GM12875 (cell line): ENCODE data around the gene GSTT4.
A peak's percentile ranks its signal among the peaks of the same experiment; 100 is the strongest.
"Not testable (repeated sequence)": the region's sequence is repeated elsewhere in the genome, so short reads cannot be mapped to it uniquely, and the experiment has no call there.

Source experiments
- H3K4me3 ChIP-seq: one replicate; pipeline ENCODE4 v1.5.1; 2011; ENCODE audit warnings: low read depth, low read length, control low read depth
- TF ChIP-seq, protein P1 (sequence below): IDR thresholded peaks from 2 replicates; pipeline ENCODE4 v1.5.1; 2011; ENCODE audit warnings: low read depth, mild to moderate bottlenecking, control low read depth, inconsistent platforms, low read length, moderate library complexity, borderline replicate concordance; ENCODE audit not compliant: insufficient read depth

The GSTT4 gene

DNA sequence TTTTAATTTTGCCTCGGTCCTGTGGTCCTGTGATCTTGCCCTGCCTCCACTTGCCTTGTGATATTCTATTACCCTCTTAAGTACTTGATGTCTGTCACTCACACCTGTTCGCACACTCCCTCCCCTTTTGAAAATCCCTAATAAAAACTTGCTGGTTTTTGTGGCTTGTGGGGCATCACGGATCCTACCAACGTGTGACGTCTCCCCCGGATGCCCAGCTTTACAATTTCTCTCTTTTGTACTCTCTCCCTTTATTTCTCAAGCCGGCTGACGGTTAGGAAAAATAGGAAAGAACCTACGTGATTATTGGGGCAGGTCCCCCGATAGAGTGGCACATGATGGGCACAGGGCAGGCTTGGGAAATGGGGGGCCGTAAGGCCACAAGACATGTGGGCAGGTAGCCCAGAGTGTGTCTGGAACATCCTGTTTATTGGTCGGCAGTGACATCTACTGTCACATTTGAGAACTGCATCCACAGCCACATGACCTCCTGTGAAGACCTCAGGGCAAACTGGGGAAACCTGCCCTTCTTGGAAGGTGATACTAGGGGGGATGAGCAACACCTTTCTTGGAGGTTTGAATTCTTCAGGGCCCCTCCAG lies 48.9 kb downstream of the GSTT4 start:
- not testable (repeated sequence) for H3K4me3 ChIP-seq
- TF ChIP-seq, protein P1, sequence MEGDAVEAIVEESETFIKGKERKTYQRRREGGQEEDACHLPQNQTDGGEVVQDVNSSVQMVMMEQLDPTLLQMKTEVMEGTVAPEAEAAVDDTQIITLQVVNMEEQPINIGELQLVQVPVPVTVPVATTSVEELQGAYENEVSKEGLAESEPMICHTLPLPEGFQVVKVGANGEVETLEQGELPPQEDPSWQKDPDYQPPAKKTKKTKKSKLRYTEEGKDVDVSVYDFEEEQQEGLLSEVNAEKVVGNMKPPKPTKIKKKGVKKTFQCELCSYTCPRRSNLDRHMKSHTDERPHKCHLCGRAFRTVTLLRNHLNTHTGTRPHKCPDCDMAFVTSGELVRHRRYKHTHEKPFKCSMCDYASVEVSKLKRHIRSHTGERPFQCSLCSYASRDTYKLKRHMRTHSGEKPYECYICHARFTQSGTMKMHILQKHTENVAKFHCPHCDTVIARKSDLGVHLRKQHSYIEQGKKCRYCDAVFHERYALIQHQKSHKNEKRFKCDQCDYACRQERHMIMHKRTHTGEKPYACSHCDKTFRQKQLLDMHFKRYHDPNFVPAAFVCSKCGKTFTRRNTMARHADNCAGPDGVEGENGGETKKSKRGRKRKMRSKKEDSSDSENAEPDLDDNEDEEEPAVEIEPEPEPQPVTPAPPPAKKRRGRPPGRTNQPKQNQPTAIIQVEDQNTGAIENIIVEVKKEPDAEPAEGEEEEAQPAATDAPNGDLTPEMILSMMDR = peak; percentile 76

GRCh38 chr22:23955886-23956285 lies 49.4 kb downstream of the GSTT4 start:
- not testable (repeated sequence) for H3K4me3 ChIP-seq

DNA sequence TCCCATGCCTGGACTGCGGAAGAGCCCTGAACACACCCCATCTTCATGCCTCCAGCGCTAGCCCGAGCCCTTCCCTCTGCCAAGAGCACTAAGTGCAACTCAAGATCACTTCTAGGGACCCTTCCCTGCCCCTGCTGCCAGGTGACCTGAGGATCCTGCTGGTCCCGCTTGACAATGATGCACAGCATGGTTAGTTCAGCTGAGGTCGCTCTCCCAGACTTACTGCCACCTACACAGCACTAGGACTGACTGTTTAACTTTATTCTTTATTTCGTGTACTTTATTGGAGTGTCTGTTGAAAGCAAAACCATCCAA lies 50.3 kb downstream of the GSTT4 start:
- not testable (repeated sequence) for H3K4me3 ChIP-seq

GRCh38 chr22:23954193-23954990 lies 50.9 kb downstream of the GSTT4 start:
- H3K4me3 ChIP-seq = not testable (repeated sequence)

- H3K4me3 ChIP-seq = not testable (repeated sequence)
Observed at GRCh38 chr22:23953485-23953884, 51.8 kb downstream of the GSTT4 start.

DNA sequence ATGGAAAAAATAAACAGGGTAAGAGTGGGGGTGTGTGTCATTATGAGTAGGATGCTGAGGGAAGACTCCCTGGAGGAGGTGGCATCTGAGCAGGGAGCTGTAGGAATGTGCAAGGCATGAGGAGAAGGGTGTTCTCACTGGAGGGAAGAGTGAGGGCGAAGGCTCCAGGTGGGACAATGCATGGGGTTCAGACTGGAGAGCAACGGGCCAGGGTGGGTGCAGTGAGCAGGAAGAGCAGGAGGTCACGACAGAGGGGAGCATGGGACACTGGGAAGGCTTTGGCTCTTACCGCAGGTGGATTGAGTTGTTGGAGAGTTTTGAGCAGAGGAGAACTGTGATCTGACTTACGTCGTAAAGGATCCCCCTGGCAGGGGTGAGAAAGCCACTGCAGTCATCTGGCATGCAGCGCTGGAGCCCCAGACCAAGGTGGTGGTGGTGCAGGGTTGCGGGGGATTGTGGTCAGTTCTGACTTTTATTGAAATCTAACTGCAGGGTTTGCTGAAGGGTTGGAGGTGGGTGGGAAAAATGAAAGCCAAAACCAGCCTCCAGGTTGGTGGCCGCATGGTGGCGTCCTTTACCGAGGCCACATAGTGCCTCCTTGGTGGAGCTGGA lies 52.4 kb downstream of the GSTT4 start:
- H3K4me3 ChIP-seq = not testable (repeated sequence)

- not testable (repeated sequence) for H3K4me3 ChIP-seq
Observed at GRCh38 chr22:23951383-23951782, 53.9 kb downstream of the GSTT4 start.

DNA sequence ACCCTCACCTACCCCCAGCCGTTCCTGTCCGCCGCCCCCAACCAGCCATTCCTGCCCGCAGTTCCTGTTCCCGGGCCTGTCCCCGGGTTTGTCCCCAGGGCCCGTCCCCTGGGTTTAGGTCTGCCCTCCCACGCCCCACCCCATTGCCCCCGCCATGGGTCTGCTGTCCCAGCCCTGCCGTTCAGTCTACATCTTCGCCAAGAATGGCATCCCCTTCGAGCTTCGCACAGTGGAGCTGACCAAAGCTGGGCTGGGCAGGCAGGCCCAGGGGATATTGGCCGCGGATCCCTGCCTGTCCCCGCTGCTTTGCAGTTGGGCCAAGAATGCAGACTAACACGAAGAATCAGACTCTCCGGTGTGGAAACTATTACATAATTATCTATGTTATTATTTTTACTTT lies 55.5 kb downstream of the GSTT4 start:
- not testable (repeated sequence) for H3K4me3 ChIP-seq
